GM19438 (cell line): ENCODE data around the gene PCLO.
"Not testable (repeated sequence)": the region's sequence is repeated elsewhere in the genome, so short reads cannot be mapped to it uniquely, and the experiment has no call there.

Source experiments
- ATAC-seq: cut with Tn5 transposase; IDR thresholded peaks from one replicate; pipeline ENCODE4 v1.9.1; 2021; ENCODE audit warnings: low read depth; ENCODE audit not compliant: unreplicated experiment

PCLO gene

GRCh38 chr7:83130623-83131545, 31.8 kb downstream of the PCLO start:
- ATAC-seq, result no peak

DNA sequence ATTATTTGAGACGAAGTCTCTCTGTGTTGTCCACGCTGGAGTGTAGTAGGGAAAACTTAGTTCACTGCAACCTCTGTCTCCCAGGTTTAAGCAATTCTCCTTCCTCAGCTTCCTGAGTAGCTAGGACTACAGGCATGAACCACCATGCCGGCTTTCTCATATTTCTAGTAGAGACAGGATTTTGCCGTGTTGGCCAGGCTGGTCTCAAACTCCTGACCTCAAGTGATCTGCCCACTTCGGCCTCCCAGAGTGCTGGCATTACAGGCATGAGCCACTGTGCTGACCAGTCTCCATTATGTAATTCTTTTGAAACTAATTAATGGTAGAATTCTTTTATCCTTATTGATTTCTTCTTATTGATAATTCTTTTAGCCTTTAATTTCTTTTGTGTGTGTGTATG, 32.5 kb downstream of the PCLO start:
- no peak for ATAC-seq

DNA sequence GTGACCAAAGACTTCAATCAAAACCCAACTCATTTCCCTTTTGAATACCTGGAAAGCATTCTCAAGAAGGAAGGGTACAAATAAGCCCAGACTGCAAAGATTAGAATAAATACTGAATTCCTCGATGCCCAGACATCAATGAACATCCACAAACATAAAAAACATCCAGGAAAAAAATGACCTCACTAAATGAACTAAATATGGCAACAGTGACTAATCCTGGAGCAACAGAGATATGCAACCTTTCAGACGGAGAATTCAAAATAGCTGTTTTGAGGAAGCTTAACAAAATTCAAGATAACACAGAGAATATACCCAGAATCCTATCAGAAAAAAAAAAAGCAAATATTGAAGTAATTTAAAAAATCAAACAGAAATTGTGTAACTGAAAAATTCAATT, 43.2 kb downstream of the PCLO start:
- ATAC-seq, result no peak

- no peak for ATAC-seq
Observed at GRCh38 chr7:83119026-83119382, 43.7 kb downstream of the PCLO start.

- no peak for ATAC-seq
Observed at GRCh38 chr7:83118347-83119025, 44.2 kb downstream of the PCLO start.

DNA sequence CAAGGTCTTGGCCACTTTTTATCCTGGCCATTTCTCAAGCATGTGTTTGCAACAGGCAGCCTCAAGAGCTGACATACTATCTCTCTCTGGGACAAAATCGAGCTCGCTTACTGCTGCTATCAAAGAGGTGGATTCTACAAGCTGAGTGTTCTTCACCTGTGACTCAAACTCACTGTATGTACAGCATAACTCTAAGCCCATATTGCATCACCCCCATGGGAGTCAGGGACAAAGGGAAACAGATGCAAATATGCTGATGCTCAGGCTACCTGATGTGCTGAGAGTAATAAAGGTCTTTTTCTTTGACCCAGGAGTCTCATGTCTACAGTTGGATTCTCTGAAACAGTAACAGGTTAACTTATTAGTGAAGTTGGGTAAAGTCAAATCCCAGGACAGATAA, 45.2 kb downstream of the PCLO start:
- ATAC-seq, result no peak

- ATAC-seq, result no peak
Observed at GRCh38 chr7:83111391-83111790, 51.3 kb downstream of the PCLO start.

- no peak for ATAC-seq
Observed at GRCh38 chr7:83109352-83109751, 53.3 kb downstream of the PCLO start.

DNA sequence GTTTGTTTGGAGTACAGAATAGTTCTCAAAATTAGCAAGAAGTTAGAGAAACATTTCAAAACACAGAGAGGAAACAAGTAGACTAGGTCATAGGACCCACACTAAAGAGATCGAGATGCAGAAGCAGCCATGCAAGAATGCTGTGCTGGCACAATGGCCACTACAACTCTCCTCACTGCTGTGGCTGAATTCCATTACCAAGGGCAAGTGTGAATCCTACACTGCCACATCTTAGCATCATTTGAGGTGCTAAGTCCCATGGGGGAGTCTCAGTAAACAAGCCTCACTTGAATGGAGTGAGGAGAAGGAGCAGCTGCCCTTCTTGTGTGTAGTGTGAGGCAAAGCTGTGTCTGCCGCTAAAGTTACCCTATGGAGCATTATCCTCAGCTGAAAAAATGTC, 56.7 kb downstream of the PCLO start:
- ATAC-seq, result no peak

- ATAC-seq, result no peak
Observed at GRCh38 chr7:83105063-83105462, 57.6 kb downstream of the PCLO start.

- ATAC-seq, result no peak
Observed at GRCh38 chr7:83101530-83101929, 61.2 kb downstream of the PCLO start.

DNA sequence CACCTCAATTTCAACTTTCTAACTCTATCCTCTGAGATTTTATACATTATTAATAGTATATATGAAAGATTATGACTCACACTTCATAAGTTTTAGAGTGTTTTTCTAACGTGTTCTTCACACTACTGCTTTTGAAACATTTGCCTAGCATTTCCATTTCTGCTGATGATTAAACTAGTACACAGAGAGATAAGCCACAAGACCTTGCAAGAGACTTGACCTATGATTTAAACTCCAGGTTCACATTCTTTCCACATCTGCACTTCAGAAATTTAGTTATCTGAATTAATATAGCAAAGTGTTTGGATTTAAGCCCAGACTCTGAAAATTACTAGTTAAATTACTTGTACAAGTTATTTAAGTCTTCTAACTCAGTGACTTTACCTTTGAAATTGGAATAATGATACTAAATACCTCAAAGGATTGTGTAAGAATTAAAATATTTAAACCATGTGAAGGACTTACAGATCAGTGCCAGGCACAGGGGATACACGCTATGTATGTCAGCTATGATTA, 66.6 kb downstream of the PCLO start:
- no peak for ATAC-seq

GRCh38 chr7:83085299-83085698, 77.4 kb downstream of the PCLO start:
- ATAC-seq, result no peak

DNA sequence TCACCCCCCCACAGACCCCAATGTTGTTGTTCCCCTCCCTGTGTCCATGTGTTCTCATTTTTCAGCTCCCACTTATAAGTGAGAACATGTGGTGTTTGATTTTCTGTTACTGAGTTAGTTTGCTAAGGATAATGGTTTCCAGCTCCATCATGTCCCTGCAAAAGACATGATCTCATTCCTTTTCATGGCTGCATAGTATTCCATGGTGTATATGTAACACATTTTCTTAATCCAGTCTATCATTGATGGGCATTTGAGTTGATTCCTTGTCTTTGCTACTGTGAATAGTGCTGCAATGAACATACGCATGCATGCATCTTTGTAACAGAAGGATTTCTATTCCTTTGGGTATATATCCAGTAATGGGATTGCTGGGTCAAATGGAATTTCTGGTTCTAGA, 82.8 kb downstream of the PCLO start:
- not testable (repeated sequence) for ATAC-seq

DNA sequence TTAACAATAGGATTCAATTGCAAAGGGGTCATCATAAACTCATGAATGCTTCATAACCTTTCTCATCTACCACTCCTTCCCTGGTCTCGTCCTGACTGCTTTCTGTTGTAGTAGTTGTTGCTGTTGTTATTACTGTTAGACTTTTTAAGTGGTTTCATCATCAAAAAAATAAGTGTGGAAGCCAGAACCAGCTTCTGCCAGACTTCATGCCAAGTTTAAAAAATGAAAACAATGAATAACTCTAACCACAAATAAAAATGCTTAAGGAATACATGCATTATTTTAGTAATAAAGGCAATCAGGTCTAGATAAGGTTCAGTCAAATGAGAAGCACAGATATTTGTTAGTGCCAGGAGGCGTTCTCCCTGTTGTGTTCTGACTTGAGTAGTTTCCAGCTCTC, 85.4 kb downstream of the PCLO start:
- no peak for ATAC-seq

GRCh38 chr7:83072576-83073517, 89.8 kb downstream of the PCLO start:
- ATAC-seq, result no peak

- ATAC-seq, result no peak
Observed at GRCh38 chr7:83065714-83066113, 97.0 kb downstream of the PCLO start.

- no peak for ATAC-seq
Observed at GRCh38 chr7:83060218-83060617, 102.5 kb downstream of the PCLO start.

GRCh38 chr7:83058667-83059066, 104.0 kb downstream of the PCLO start:
- ATAC-seq, result no peak

DNA sequence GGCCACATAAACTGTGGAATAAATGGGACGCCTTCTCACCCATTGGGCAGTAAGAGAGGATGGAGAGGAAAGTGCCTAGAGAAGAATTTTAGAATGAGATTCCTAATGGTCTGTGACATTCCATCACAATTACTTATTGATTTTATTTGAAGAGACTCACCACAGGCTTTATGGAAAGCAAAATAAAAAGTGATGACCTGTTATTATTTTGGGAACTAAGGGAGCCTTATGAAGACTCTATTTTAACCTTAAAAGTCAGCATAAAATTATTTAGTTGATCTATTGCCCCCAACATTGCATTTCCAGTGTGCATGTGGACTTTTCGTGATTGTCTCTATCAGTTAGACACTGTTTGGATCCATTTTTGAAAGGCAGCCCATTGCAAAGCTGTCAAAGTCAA, 107.5 kb downstream of the PCLO start:
- ATAC-seq, result no peak

GRCh38 chr7:83054472-83054871, 108.2 kb downstream of the PCLO start:
- ATAC-seq, result no peak
